Measurements from ENCODE around the gene TEKT1.
"Not testable (repeated sequence)": the region's sequence is repeated elsewhere in the genome, so short reads cannot be mapped to it uniquely, and the experiment has no call there.

Gene TEKT1

DNA sequence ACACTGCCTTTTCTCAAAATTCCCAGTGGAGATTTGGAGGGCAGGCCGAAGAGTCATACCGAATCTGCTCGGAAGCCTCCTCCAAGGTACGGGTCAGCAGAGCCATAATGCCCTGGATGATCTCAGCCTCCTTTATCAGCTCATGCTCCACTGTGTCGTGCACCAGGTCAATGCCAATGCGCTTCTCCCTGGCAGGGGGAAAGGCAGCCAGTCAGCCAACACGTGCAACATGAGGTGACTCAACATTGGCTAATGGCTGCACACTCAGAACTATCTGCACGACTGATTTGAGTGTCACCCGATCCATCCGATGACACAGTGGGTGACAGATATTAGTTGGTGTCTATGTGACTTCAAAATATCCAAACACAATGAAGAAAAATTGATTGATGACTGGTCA lies 15.8 kb downstream of the TEKT1 start:
- no peak for DNase-seq (ENCODE audit: low spot score)

DNA sequence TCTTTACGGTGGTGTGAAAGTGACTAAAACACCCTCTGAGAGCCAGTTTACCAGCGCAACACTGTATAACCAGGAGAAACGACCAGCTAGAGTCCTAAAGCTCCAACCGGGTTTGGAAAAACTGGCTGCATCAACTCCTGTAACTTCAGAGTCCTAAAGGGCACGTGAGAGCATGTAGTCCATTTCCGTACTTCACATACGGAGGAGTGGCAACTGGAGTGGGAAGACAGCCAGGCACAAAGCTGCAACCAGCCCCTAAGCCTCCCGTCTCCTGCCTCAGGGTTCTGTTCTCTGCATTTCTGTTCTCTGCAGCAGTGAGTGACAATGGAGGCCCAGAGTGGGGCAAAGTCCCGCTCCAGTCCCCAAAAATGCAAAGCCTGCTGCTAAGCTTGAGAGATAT lies 19.2 kb downstream of the TEKT1 start:
- no peak for DNase-seq (ENCODE audit: low spot score)

DNA sequence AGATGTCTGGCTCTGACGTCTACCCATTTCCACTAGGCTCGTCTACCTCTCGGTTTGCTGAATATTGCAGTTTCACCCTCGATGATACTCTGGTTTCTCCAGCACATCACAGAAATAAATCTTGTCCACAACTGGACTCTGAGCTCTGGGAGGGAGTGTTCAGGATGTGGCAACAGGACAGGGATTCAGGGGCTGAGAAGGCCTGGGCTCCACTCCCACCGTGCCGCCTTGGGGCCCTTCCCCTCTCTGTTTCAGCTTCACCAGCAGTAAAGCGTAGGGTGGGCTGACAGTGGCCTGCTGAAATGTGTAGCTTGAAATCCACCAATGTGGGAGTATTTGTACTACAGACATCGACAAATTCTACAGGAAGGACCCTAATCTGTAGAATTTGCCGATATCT lies 20.0 kb downstream of the TEKT1 start:
- DNase-seq (ENCODE audit: low spot score): no peak

DNA sequence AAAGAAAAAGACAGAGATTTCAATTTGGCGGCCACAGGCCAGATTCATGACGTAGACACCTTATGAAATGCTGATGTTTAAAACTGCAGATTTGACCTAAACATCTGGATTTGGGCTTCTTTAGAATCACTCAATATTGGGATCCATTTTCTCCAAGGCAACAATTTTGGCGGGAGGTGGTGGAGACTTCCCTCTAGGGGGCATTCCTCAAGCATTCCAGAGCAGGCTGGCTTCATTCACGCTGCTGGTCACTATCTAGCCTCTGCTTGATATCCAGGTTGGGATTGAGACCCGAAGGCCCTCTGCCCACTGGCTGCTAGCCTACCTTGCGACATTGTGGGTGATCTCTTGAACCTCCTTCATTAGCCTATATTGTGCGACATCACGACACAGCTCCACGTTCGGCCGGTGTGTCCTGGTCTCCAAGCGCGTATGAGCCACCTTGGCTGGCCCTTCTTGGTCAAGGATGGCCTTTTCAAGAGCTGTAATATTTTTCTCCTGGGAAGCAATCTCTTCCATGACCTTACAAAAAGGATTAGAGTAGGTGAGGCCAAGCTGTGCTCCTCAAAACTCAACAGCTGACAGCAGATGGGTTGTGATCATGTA lies 31.0 kb downstream of the TEKT1 start:
- no peak for DNase-seq (ENCODE audit: low spot score)

DNA sequence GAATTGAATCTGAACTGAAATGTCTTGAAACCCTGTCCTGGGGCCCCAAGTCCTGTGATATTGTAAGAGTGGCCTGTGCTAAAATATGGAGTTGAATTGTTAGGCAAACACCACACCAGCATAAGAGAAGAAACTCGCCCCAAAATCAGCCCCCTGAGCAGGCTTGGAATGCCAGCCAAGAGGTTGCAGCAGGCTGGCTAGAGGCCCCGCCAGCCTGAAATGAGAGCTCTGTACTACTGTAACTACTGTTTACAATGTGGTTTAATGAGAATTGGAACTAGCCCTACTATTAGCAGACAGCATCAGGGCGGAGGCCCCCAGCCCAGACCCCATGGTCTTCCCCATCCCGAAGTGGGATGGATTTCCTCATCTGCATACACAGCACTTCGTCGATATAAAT lies 31.8 kb downstream of the TEKT1 start:
- DNase-seq (ENCODE audit: low spot score): no peak

DNA sequence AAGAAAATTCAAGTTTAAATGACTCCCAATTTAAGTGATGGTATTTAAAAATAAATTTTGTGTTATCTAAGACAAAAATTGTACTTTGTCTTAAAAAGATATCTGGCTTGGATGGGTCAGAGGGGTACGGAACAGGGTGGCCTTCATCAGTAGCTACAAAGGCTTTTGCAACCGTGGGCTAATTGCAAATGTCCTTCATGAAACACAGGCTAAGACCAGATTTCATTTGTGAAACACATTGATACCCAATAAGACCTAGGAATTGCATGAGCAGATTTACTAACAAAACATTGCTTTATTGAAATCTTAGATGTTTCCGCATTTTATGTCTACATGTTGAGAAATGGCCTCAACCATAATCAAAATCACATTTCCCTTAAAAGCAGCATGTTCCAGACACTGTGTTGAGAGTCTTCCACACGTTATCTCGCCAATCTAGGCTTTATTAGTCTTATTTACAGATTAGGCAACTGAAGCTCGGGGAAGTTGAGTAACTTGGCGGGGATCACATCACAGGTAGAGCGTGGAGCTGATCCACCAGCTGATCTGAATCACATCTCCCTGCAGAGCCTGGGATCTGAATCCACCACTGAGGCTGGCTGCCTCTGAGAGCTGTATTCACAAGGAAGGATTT lies 33.7 kb downstream of the TEKT1 start:
- DNase-seq (ENCODE audit: low spot score): no peak

DNA sequence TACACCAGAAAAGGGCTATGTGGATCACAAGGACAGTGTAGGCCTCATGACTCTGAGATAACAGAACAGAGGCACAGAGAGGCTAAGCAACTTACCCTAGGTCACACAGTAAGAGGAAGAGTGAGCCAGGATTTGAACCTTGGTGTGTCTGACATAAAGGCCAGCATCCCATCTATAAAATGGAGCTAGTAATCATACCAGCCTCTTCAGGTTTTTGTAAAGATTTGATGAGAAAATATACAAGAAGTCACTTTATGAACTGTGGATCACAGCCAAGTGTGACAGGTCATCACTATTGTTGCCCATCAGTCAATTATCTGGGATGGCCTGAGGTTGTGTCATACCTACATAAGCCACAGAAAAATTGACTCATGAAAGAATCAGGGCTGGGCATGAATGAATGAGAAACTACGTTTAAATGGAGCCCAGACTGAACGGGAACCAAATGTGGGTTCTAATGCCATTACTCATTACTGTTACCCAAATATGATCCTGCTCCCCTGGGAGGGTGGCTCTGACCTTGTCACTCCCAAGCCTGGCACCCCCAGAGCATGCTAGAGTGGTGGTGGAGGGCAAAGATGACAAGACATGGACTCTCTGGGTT lies 34.5 kb downstream of the TEKT1 start:
- DNase-seq (ENCODE audit: low spot score): no peak

DNA sequence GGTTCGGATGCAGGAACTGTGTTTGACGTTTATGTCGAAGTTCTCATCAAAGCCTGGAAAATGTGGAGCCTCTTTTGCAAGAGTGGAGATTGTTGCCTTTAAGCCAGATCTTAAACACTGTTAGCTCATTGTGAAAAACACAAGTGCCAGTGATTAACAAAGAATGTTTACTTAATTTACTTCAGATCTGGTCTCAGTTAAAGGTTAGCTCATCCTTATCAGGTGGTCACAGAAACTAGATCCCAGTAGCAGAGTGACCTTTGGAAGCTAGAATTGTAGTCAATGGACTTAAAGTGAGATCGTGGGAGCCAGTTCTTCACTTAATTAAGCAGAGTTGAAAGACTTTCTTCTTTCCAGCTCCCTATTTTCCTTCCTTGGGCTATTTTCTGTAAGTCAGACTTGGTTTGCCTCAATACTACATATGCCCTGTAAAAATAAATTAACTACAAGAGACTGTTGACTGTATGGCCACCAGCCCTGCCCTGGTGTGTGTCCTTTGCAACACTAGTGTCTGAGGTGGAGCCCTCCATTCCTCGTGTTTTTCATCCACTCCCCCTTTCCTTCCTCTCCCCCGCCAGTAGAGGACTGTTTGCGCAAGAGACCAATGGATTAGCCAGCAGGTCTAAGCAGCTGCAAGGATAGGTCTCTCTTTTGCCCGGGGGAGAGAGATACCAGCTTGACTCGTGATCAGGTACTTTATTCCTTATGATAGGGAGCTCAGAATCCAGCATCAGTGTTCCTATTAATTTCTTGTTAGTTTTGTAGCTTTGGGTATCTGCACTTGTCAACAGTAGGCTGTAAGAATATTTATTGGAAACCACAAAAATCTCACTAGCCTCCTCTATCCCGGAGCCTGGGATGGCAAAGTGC lies 35.3 kb downstream of the TEKT1 start:
- DNase-seq (ENCODE audit: low spot score): no peak

DNA sequence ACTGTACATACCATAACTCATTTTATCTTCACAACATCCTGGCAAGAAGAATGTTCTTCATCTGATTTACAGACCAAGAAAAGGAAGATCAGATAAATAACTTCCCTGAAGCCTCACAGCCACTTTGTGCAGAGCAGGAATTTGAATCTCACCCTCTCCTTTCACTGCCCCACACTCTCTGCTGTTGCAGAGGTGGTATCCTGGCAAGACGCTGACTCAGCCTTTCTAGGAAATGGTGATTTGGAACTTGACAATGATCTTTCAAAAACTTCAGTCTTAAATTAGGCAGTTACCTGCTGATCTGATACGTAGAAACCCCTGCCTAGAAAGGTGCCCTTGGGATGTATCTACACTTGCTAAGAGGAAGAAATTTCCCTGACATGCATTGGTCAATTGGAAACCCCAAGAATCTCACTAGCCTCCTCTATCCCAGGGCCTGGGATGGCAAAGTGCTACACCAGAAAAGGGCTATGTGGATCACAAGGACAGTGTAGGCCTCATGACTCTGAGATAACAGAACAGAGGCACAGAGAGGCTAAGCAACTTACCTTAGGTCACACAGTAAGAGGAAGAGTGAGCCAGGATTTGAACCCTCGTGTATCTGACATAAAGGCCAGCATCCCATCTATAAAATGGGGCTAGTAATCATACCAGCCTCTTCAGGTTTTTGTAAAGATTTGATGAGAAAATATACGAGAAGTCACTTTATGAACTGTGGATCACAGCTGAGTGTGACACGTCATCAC lies 37.6 kb downstream of the TEKT1 start:
- no peak for DNase-seq (ENCODE audit: low spot score)

DNA sequence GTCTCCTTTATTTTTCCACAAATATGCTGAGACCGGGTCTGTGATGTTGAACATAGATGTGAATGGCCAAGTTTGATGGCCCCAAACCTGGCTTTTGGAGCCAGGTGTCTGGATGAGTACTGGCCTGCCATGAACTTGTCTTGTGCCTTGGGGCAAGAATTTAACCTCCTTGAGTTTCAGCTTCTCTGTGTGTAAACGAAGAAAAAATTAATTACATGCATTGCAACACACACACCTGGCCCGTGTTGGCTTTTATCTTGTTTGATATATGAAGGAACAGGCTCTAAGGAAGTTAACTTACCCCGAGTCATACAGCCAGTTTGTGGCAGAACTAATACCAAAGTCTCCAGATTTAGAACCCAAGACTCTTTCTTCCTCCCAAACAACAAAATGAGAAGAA lies 42.4 kb downstream of the TEKT1 start:
- DNase-seq (ENCODE audit: low spot score): no peak

DNA sequence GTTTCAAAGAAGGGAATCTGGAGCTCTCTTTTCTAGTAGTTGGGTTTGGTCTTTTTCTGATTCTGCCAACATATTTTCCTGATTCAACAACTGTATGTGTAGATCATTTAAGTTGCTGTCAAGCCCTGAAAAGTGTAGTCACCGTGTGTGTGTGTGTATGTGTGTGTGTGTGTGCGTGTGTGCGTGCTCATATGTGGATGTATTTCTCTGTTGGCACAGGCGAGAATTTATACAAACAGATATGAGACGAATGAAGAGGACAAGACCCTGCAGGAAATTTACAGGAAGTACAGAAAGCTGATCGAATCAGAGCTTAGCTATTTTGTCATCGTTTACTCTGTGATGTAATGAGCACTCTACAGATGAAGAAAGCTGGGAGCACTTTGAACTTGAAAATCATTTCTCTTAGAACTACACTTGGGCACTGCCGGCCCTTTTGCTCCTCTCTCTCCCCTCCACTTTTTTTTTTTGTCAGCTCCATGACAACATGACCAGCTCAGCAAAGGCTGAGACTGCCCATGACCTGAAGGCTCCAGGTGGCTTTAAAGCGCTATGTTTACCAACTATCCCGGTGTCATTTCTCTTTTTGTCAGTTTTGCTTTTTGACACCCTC lies 44.3 kb downstream of the TEKT1 start:
- no peak for DNase-seq (ENCODE audit: low spot score)

DNA sequence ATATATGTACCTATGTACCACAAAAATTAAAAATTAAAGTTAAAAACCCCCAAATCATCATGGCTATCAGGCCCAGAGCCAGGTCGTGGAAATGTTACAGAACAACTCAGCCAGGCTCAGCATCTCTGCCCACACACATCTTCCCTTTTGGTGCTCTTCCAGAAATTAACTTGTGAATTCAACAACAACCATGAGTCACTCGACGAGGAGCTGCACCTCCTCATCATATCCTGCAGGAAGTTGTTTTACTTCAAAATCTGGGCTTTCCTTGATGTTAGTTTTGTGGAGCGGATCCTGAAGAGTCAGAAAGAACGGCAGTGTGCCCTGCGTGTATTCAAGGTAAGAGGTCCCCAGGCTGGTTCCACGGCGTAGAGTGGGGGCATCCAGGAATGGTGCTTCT lies 44.9 kb downstream of the TEKT1 start:
- no peak for DNase-seq (ENCODE audit: low spot score)

DNA sequence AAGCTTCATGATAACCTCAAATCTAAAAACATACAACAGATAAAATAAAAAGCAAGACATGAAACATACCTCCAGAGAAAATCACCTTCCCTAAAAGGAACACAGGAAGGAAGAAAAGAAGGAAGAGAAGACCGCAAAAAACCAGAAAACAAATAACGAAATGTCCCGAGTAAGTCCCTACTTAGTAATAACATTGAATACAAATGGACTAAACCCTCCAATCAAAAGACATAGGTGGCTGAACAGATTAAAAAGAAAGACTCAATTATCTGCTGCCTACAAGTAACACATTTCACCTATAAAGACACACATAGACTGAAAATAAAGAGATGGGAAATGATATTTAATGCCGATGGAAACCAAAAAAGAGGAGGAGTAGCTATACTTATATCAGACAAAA lies 49.3 kb downstream of the TEKT1 start:
- no peak for DNase-seq (ENCODE audit: low spot score)

DNA sequence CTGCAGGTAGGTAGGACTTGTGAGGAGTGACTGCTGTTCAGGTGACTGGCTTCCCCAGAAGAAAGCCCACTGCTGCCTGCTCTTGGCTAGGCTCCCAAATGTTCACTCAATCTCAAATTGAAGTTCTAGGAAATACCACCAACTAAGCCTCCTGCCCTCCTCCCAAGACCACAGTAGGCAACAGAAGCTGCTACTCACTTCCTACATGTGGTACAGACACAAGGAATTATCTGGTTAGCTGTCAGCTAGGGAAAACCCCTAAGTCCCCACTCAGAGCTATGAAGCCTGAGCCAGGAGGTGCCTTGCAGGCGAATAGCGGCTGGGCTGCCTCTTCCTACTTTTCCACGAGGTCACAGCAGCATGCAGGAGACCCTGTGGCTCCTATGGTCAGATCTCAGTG lies 50.6 kb downstream of the TEKT1 start:
- no peak for DNase-seq (ENCODE audit: low spot score)

DNA sequence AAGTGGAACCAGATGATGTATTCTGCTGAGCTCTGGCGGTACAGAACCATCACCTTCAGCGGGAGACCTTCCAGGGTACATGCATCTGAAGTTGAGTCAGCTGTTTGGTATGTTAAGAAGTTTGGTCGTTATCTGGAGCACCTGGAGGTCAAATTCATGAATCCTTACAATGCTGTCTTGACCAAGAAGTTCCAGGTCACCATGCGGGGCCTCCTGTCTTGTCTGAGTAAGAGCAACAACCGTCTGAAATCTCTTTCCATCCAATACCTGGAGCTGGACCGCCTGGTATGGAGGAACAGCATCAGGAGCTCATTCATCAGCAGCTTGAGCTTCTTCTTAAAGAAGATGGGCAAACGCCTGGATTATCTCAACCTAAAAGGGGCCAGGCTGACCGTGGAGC lies 51.5 kb downstream of the TEKT1 start:
- no peak for DNase-seq (ENCODE audit: low spot score)

DNA sequence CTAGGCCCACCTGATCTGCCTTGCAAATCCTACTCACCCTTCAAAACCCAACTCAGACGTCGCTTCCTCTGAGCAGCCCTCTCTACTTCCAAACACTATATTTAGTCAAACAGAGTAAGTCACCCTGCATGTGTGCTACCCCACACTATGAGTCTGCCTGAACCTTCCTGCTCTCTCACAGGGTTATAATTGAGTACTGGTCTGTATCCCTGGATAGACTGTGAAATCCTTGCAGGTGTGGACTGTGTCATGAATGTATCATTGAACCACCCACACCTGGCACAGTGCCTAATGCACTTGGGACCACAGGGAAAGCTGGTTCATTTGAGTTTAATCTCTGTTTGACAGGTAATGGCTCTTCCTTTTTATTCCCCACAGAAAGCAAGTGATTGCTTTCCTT lies 52.1 kb downstream of the TEKT1 start:
- no peak for DNase-seq (ENCODE audit: low spot score)

DNA sequence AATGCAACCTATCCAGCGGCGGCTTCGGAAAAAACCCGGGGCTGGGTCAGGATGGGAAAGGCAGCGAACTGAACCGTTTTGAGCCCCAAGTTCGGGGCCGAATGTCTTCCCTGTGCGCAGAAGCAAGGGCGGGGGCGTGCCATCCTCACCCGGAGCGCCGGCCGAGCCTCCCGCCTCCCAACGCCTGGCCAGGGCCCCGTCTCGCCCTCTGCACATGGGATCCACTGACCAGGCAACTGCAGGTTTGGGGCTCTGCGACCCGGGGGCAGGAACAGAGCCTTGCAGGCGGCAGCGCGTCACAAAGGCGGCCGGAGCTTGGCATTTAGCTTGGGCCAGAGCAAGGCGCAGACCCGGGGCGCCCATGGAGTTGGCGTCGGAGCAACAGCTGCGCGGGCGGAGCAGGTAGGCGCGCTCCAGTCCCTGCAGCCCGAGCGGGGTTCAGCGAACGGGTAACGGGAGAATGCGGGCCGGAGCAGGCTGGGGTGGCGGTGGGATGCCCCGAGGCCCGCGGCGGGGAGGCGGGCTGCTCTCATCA lies 55.6 kb downstream of the TEKT1 start, which contains the start of gene FBXO39:
TSS of gene FBXO39 (plus strand) at position 345 of the 535 bp plus-strand sequence. CDS start 3,654 bp downstream, outside the sequence.
- DNase-seq (ENCODE audit: low spot score): no peak

DNA sequence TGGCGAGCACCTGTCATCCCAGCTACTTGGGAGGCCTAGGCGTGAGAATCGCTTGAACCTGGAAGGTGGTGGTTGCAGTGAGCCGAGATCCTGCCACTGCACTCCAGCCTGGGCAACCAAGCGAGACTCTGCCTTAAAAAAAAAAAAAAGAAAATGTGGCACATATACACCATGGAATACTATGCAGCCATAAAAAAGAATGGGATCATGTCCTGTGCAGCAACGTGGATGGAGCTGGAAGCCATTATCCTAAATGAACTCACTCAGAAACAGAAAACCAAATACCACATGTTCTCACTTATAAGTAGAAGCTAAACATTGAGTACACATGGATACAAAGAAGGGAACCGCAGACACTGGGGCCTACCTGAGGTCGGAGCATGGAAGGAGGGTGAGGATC lies 56.6 kb downstream of the TEKT1 start:
- not testable (repeated sequence) for DNase-seq (ENCODE audit: low spot score)

DNA sequence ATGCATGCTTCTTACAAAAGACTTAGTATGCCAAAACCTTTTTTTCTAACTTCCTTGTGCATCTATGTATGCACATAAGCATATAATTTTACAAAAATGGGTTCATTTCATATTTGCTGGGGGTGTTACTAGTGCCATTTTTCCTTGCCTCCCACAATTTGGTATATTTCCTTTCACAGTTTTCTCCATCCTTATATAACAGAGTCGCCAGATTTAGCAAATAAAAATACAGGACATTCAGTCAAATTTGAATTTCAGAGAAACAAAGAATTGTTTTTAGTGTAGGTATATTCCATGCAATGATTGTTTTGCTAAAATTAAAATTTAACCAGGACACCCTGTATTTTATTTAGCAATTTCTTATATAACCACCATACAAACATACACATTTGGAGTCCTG lies 59.5 kb downstream of the TEKT1 start:
- DNase-seq (ENCODE audit: low spot score): no peak

DNA sequence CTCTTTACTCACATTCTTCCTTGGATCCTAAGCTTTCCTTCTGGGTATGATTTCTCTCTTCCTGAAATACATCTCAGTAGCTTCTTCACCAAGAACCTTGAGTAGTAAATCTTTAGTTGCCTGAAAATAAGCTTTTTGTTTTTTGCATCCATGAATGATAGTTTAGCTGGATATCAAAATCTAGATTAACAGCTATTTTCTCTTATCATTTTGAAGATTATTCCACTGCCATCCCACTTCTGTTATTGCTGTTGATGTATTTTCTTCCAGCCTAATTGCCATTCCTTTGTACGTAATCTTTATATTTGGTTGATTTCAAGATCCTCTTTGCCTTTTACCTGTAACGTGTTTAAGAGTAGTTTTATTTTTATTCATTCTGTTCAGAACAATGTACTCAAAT lies 63.1 kb downstream of the TEKT1 start:
- no peak for DNase-seq (ENCODE audit: low spot score)

DNA sequence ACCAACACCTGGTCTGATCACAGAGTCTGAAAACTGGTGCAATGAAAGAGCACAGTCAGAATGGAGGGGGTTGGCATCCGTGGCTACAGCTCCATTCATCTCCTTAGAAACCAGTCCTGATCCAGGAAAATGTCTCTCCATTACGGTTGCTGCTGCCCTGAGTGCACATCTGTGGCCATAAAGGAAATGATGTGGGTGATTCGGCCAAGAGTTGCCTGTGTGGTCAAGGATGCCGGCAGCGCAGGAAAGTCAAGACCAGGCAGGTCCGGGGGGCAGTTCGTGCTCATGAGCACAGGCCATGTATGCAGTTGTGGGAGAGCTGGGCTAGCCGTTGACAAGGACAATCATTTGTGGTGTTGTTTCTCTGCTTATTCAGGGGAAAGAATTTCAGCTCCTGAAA lies 69.8 kb downstream of the TEKT1 start:
- no peak for DNase-seq (ENCODE audit: low spot score)

All from pons (tissue), 1 donor.